ENCODE measurements around the gene PPP1R9B. TPM values are rescaled to one million over a fixed set of nuclear protein-coding genes. Genes with fewer than 3 reads are reported as not detected.

Gene PPP1R9B
- total RNA-seq, 1 experiment from 2014 or later: 112 TPM

- POLR2A ChIA-PET: interaction anchor here (0.9 kb wide), 1 partner anchor 32 kb away, joined by 3 read pairs; no protein-coding TSS in a partner anchor
- H2AFZ ChIP-seq (ENCODE audit: low read depth, low read length, poor library complexity, severe bottlenecking): no peak overlapping the region
Measured at GRCh38 chr17:50146230-50146926, 4.1 kb downstream of the PPP1R9B start.

More at GRCh38 chr17:50146230-50146926, 4.1 kb downstream of the PPP1R9B start:
- Histone ChIP-seq H3K4me2 (ENCODE audit: low read length) (no peak overlapping the region), H4K20me1 (ENCODE audit: insufficient read depth) (no peaks in the 10 kb centered on the region), H3K9me3 (ENCODE audit: control insufficient read depth in 1 of 2, insufficient read depth in 1 of 2, low read depth in 1 of 2, low read length in 2 of 2) (no peaks in the 10 kb centered on the region), H3K27ac (ENCODE audit: low read depth, low read length) (peak overlapping the region; percentile 21; the same call in 1 of the 2 replicates), H3K27me3 (ENCODE audit: insufficient read depth, low read length) (no peaks in the 10 kb centered on the region), H3K79me2 (ENCODE audit: insufficient read depth, low read length) (peaks cover 91% of the 10 kb centered on the region), H3K4me3 (replicated peaks in 1 of 2; ENCODE audit: low read depth in 1 of 2, low read length in 2 of 2) (no peak overlapping the region), H3K4me1 (ENCODE audit: control insufficient read depth in 1 of 2, insufficient read depth in 2 of 2, low read length in 2 of 2) (peaks cover 10 to 25% of the 10 kb centered on the region in 2 experiments; a peak in 3 of 4 replicates), H3K9ac (ENCODE audit: low read length) (no peak overlapping the region), H3K9me2 (ENCODE audit: insufficient read depth) (no peaks in the 10 kb centered on the region), H3K36me3 (ENCODE audit: control insufficient read depth in 1 of 2, insufficient read depth in 2 of 2, low read length in 2 of 2) (peaks cover 42 to 58% of the 10 kb centered on the region in 2 experiments; a peak in 3 of 4 replicates)
- ATAC-seq (no peak), DNase-seq (ENCODE audit: low read depth, low spot score) (no peak)
- no TSS peak for BruUV-seq (replicated peaks)
- TF ChIP-seq CEBPB (IDR thresholded peaks at IDR 0.05; ENCODE audit: low read depth) (no peak), ELF1 (IDR thresholded peaks at IDR 0.05; ENCODE audit: borderline replicate concordance, low read depth) (no peak), POLR2A (IDR thresholded peaks at IDR 0.05; ENCODE audit: borderline replicate concordance, extremely low read depth, insufficient read depth, insufficient read length) (no peak), CTCF (IDR thresholded peaks at IDR 0.05 in 2 of 3, conservative IDR thresholded peaks at IDR 0.05 in 1 of 3; ENCODE audit: borderline replicate concordance in 1 of 3, insufficient read depth in 1 of 3, low read depth in 2 of 3, low read length in 2 of 3) (peak in 2 of 3 experiments; percentile 23 to 38; a peak in 2 of 6 replicates), FOSL1 (IDR thresholded peaks at IDR 0.05; ENCODE audit: low read depth) (no peak), EZH2 (IDR thresholded peaks at IDR 0.05) (no peak), EGR1 (IDR thresholded peaks at IDR 0.05; ENCODE audit: low read depth) (no peak), ZFX (IDR thresholded peaks at IDR 0.05) (no peak)
- CTCF ChIA-PET: interaction anchor here (0.9 kb wide), 1 partner anchor 10 kb away, joined by 4 read pairs; no protein-coding TSS in a partner anchor
- RAD21 ChIA-PET (ENCODE audit: low non-redundant PET in 1 of 2, low total read pairs in 2 of 2, uncharacterized antibody in 2 of 2, unreplicated experiment in 2 of 2): no interaction called here
- intact Hi-C loops (cut with micrococcal nuclease): no loop called here

All from HCT116 (cell line).